Thyroid gland (tissue), 4 donors: ENCODE data around the gene HSPA1L. TPM values are rescaled to one million over a fixed set of nuclear protein-coding genes. Genes with fewer than 3 reads are reported as not detected.

Experiments used
- DNase-seq, 2 donors: peaks; one replicate each; pipeline ENCODE4 v3.0.0-alpha.2; 2019
- H3K27ac ChIP-seq, 3 donors: fragments of 200-600 bp; sonication (generic); 1 replicate in 2 of 3; 2 replicates in 1 of 3; pipeline ENCODE4 v1.5.1; 2016 to 2019; ENCODE audit warnings: mild to moderate bottlenecking in 1 of 3, moderate library complexity in 1 of 3
- H3K27me3 ChIP-seq: fragments of 200-600 bp; sonication (generic); one replicate; pipeline ENCODE4 v1.5.1; 2019
- H3K36me3 ChIP-seq, 2 donors: fragments of 200-600 bp; sonication (generic); one replicate each; pipeline ENCODE4 v1.5.1; 2016 to 2019
- H3K4me1 ChIP-seq, 2 donors: fragments of 200-600 bp; sonication (generic); one replicate each; pipeline ENCODE4 v1.5.1; 2017 to 2019
- H3K4me3 ChIP-seq, 3 donors: fragments of 200-600 bp; sonication (generic); replicated peaks in 1 of 3; 1 replicate in 2 of 3; 2 replicates in 1 of 3; pipeline ENCODE4 v1.5.1; 2016; ENCODE audit warnings: mild to moderate bottlenecking in 1 of 3
- H3K9me3 ChIP-seq: fragments of 200-600 bp; sonication (generic); one replicate; pipeline ENCODE4 v1.5.1; 2017
- POLR2A ChIP-seq, 2 donors: fragments of 450-650 bp; IDR thresholded peaks; one replicate each; pipeline ENCODE4 v1.6.1; 2017; ENCODE audit warnings: antibody characterized with exemption in 2 of 2, mild to moderate bottlenecking in 2 of 2, moderate library complexity in 1 of 2
- WGBS, 2 donors: methylation state at CpG; one replicate each; pipeline ENCODE4 v1.1.5; 2017; 5-methylcytosine and 5-hydroxymethylcytosine counted together
- intact Hi-C: fragments of 100-400 bp; cut with DNase I; formaldehyde crosslinking; loops from one replicate; pipeline ENCODE4 v1.15.1; 2023
- small RNA-seq: library from RNA; depleted of rRNA; stranded (forward); fragments of <200 nt; gene quantifications from one replicate; pipeline ENCODE3, GENCODE V24; 2016
- total RNA-seq, 4 donors: library from RNA; depleted of rRNA; stranded (reverse); fragments of >200 nt; gene quantifications; one replicate each; pipeline ENCODE4 v1.2.3, GENCODE V29; 2016
- TF ChIP-seq, protein P1 (sequence below), 6 experiments: fragments of 200-600 bp in 3 of 6; fragments of 450-650 bp in 3 of 6; sonication (generic) in 3 of 6; IDR thresholded peaks; one replicate each; pipeline ENCODE4 v1.5.1; 2016 to 2019; ENCODE audit warnings: antibody characterized with exemption in 6 of 6, mild to moderate bottlenecking in 2 of 6, inconsistent platforms in 1 of 6, moderate library complexity in 1 of 6

HSPA1L gene
- total RNA-seq, 4 donors from 2014 or later, result 3.5 to 4.1 (median 3.9) TPM

DNA sequence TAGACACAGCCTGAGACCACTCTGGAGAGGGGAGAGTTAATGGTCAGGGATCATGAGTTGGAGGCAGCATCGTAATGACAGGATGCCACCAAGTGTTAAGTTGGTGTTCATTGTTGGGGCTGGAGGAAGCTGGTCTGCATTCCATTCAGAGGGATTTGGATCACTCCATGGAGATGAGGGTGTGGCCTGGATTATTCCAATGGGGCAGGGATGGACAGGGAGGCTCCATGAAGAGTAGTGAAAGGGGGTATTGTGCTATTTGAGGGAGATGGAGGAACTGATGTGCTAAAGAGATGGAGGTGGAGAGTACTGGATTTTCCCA, 51.5 kb downstream of the HSPA1L start:
- Histone ChIP-seq H3K9me3 (no peaks in the 10 kb centered on the region), H3K36me3 (no peaks in the 10 kb centered on the region), H3K4me1 (no peaks in the 10 kb centered on the region), H3K27me3 (no peaks in the 10 kb centered on the region), H3K27ac (no peak overlapping the region), H3K4me3 (no peak overlapping the region)
- TF ChIP-seq, protein P1, sequence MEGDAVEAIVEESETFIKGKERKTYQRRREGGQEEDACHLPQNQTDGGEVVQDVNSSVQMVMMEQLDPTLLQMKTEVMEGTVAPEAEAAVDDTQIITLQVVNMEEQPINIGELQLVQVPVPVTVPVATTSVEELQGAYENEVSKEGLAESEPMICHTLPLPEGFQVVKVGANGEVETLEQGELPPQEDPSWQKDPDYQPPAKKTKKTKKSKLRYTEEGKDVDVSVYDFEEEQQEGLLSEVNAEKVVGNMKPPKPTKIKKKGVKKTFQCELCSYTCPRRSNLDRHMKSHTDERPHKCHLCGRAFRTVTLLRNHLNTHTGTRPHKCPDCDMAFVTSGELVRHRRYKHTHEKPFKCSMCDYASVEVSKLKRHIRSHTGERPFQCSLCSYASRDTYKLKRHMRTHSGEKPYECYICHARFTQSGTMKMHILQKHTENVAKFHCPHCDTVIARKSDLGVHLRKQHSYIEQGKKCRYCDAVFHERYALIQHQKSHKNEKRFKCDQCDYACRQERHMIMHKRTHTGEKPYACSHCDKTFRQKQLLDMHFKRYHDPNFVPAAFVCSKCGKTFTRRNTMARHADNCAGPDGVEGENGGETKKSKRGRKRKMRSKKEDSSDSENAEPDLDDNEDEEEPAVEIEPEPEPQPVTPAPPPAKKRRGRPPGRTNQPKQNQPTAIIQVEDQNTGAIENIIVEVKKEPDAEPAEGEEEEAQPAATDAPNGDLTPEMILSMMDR (IDR thresholded peaks at IDR 0.05), result no peak
- no peak for TF ChIP-seq POLR2A (IDR thresholded peaks at IDR 0.05)
- intact Hi-C loops, result no loop called here
- no peak for DNase-seq
- 26 to 33% methylated on average over 1 of the region's 1 CpG for WGBS, 2 donors

- no peak for TF ChIP-seq POLR2A (IDR thresholded peaks at IDR 0.05)
- 68 to 78% methylated on average over 4 to 5 of the region's 8 CpGs for WGBS, 2 donors
- Histone ChIP-seq H3K4me1 (no peaks in the 10 kb centered on the region), H3K36me3 (no peaks in the 10 kb centered on the region), H3K9me3 (no peaks in the 10 kb centered on the region), H3K27me3 (no peaks in the 10 kb centered on the region), H3K27ac (no peak overlapping the region), H3K4me3 (no peak overlapping the region)
- DNase-seq, result no peak
- intact Hi-C loops, result no loop called here
These were observed 52.0 kb downstream of the HSPA1L start for GRCh38 chr6:31762878-31763618.

GRCh38 chr6:31762356-31762755, 52.7 kb downstream of the HSPA1L start, which contains the start of gene SAPCD1:
Gene SAPCD1, plus strand, starts transcription at chr6:31762656. Its CDS starts 399 bp downstream, at chr6:31763055.
- no peak for DNase-seq
- Histone ChIP-seq H3K4me3 (no peak within 1 kb of the TSS), H3K27me3 (no peaks in the 10 kb centered on the region), H3K36me3 (no peaks in the 10 kb centered on the region), H3K9me3 (no peaks in the 10 kb centered on the region), H3K27ac (no peak within 1 kb of the TSS), H3K4me1 (no peaks in the 10 kb centered on the region)
- TF ChIP-seq, protein P1 (IDR thresholded peaks at IDR 0.05), result no peak
- no peak for TF ChIP-seq POLR2A (IDR thresholded peaks at IDR 0.05)
- 75 to 78% methylated on average over 4 of the region's 4 CpGs for WGBS, 2 donors
- intact Hi-C loops, result no loop called here

DNA sequence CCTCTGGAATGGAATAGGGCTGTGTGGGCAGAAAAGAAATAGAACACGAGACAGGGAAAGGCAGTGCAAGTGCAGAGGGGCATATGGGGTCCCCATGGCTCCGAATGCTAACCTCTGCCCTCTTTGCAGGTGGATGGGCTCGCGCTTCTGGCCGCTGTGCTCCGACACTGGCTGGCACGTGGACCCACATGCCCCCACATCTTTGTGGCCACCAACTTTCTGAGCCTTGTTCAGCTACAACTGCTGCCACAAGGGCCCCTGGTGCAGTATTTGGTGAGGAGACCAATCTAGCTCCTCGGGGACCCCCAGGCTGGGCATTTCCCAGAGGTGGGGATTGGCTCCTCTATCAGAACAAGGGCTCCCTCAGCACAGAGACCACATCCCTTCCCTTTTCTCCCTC, 53.7 kb downstream of the HSPA1L start:
- Histone ChIP-seq H3K4me3 (no peak overlapping the region), H3K36me3 (no peaks in the 10 kb centered on the region), H3K9me3 (no peaks in the 10 kb centered on the region), H3K27me3 (no peaks in the 10 kb centered on the region), H3K27ac (no peak overlapping the region), H3K4me1 (no peaks in the 10 kb centered on the region)
- TF ChIP-seq, protein P1 (IDR thresholded peaks at IDR 0.05), result no peak
- TF ChIP-seq POLR2A (IDR thresholded peaks at IDR 0.05), result no peak
- intact Hi-C loops, result no loop called here
- no peak for DNase-seq
- WGBS, 2 donors, result 95 to 96% methylated on average over 7 to 8 of the region's 8 CpGs

DNA sequence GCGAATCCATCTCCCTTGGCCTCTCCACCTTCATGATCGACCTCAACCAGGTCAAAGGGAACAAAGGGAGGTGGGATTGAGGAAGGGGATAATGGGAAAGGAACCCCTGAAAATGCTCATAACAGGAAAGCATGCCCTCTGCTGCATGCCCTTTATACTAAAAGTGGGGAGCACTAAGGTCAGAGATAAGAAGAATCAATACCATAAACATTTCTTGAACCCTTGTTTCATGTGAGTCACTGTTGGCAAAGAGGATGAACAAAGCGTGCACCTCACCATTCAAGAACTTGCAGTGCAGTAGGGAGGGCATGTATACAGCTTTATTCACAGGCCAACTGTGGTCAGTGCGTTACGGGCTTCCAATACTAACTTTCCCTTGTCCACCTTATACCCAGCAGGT, 54.3 kb downstream of the HSPA1L start:
- intact Hi-C loops, result no loop called here
- 93 to 98% methylated on average over 5 of the region's 5 CpGs for WGBS, 2 donors
- TF ChIP-seq, protein P1 (IDR thresholded peaks at IDR 0.05), result no peak
- no peak for TF ChIP-seq POLR2A (IDR thresholded peaks at IDR 0.05)
- no peaks in the 10 kb centered on the region for H3K36me3 ChIP-seq
- no peaks in the 10 kb centered on the region for H3K27me3 ChIP-seq
- no peak for DNase-seq
- no peaks in the 10 kb centered on the region for H3K9me3 ChIP-seq
- no peak overlapping the region for H3K4me3 ChIP-seq
- no peak overlapping the region for H3K27ac ChIP-seq
- H3K4me1 ChIP-seq, result no peaks in the 10 kb centered on the region

Small RNA genes within 50 kb of the gene (small RNA-seq; reads per million reads assigned to genes)
- gene MSH5-SAPCD1 (not detected), gene RF00019 (not detected), gene SAPCD1 (not detected), gene SNORD48 (155 reads per million, percentile 97 among the genes with 10 or more reads in this experiment), gene SNORD52 (not detected)

Other genes starting within 250 kb of the HSPA1L start
- gene LTA, start 243.0 kb downstream of the HSPA1L start, total RNA-seq, result not detected
- under 1 TPM in 1 of 4 donors, not detected in 3; 0.42 TPM for gene TNF, start 239.7 kb downstream of the HSPA1L start, total RNA-seq
- not detected for gene LTB, start 232.9 kb downstream of the HSPA1L start, total RNA-seq
- gene LST1, start 229.0 kb downstream of the HSPA1L start, total RNA-seq, result 10 to 100 TPM in 1 of 4 donors, 1 to 10 TPM in 2, not detected in 1; 2.5 to 23.4 (median 3.2) TPM
- gene NCR3, start 222.3 kb downstream of the HSPA1L start, total RNA-seq, result not detected
- gene AIF1, start 200.0 kb downstream of the HSPA1L start, total RNA-seq, result 10 to 100 TPM in 3 of 4 donors, 1 to 10 TPM in 1; 8.1 to 37.8 (median 17.6) TPM
- 100 to 1,000 TPM in 1 of 4 donors, 10 to 100 TPM in 3; 68.5 to 127 (median 86.7) TPM for gene PRRC2A, start 194.6 kb downstream of the HSPA1L start, total RNA-seq
- 100 to 1,000 TPM; 179 to 301 (median 245) TPM for gene BAG6, start 162.6 kb downstream of the HSPA1L start, total RNA-seq
- gene APOM, start 159.4 kb downstream of the HSPA1L start, total RNA-seq, result 1 to 10 TPM; 2.3 to 5.1 (median 4.5) TPM
- gene C6orf47, start 154.5 kb downstream of the HSPA1L start, total RNA-seq, result 10 to 100 TPM; 23.6 to 32.3 (median 28.7) TPM
- 10 to 100 TPM; 15.7 to 23.2 (median 22.1) TPM for gene GPANK1, start 150.3 kb downstream of the HSPA1L start, total RNA-seq
- 100 to 1,000 TPM; 181 to 264 (median 206) TPM for gene CSNK2B, start 149.2 kb downstream of the HSPA1L start, total RNA-seq
- gene LY6G5B, start 145.3 kb downstream of the HSPA1L start, total RNA-seq, result 10 to 100 TPM in 2 of 4 donors, 1 to 10 TPM in 2; 4.4 to 11.8 (median 9.4) TPM
- gene LY6G5C, start 134.2 kb downstream of the HSPA1L start, total RNA-seq, result 1 to 10 TPM in 1 of 4 donors, under 1 TPM in 2, not detected in 1; 0.54 to 7.9 (median 0.83) TPM
- 10 to 100 TPM; 47.3 to 81.4 (median 71.7) TPM for gene ABHD16A, start 112.0 kb downstream of the HSPA1L start, total RNA-seq
- gene LY6G6F, start 108.4 kb downstream of the HSPA1L start, total RNA-seq, result not detected
- gene LY6G6D, start 99.9 kb downstream of the HSPA1L start, total RNA-seq, result not detected
- not detected for gene LY6G6C, start 93.5 kb downstream of the HSPA1L start, total RNA-seq
- gene MPIG6B, start 91.9 kb downstream of the HSPA1L start, total RNA-seq, result 1 to 10 TPM in 1 of 4 donors, under 1 TPM in 1, not detected in 2; 0.54 to 1.8 TPM
- gene DDAH2, start 86.0 kb downstream of the HSPA1L start, total RNA-seq, result 100 to 1,000 TPM in 3 of 4 donors, 10 to 100 TPM in 1; 99.9 to 117 (median 114) TPM
- 100 to 1,000 TPM; 222 to 314 (median 247) TPM for gene CLIC1, start 78.8 kb downstream of the HSPA1L start, total RNA-seq
- gene MSH5, start 75.3 kb downstream of the HSPA1L start, total RNA-seq, result 10 to 100 TPM in 1 of 4 donors, 1 to 10 TPM in 3; 5.6 to 11.2 (median 7.2) TPM
- 1 to 10 TPM in 3 of 4 donors, not detected in 1; 2.0 to 4.2 (median 3.0) TPM for gene SAPCD1, start 52.6 kb downstream of the HSPA1L start, total RNA-seq
- 1 to 10 TPM; 1.2 to 8.9 (median 5.4) TPM for gene VWA7, start 38.0 kb downstream of the HSPA1L start, total RNA-seq
- gene VARS1, start 19.5 kb downstream of the HSPA1L start, total RNA-seq, result 100 to 1,000 TPM in 1 of 4 donors, 10 to 100 TPM in 3; 33.8 to 120 (median 39.9) TPM
- 10 to 100 TPM; 29.2 to 48.4 (median 36.5) TPM for gene LSM2, start 8.3 kb downstream of the HSPA1L start, total RNA-seq
- 100 to 1,000 TPM; 148 to 320 (median 190) TPM for gene HSPA1A, start 260 bp upstream of the HSPA1L start, total RNA-seq
- 100 to 1,000 TPM; 194 to 330 (median 256) TPM for gene HSPA1B, start 12.5 kb upstream of the HSPA1L start, total RNA-seq
- gene NEU1, start 47.5 kb upstream of the HSPA1L start, total RNA-seq, result 10 to 100 TPM; 54.4 to 98.1 (median 65.9) TPM
- 10 to 100 TPM in 2 of 4 donors, 1 to 10 TPM in 2; 1.6 to 16.2 (median 7.7) TPM for gene SLC44A4, start 63.7 kb upstream of the HSPA1L start, total RNA-seq
- gene EHMT2, start 82.4 kb upstream of the HSPA1L start, total RNA-seq, result 10 to 100 TPM; 26.9 to 47.7 (median 38.7) TPM
- gene ZBTB12, start 86.8 kb upstream of the HSPA1L start, total RNA-seq, result 1 to 10 TPM in 3 of 4 donors, under 1 TPM in 1; 0.94 to 2.9 (median 1.5) TPM
- 1 to 10 TPM; 2.5 to 6.2 (median 4.4) TPM for gene C2, start 112.4 kb upstream of the HSPA1L start, total RNA-seq
- 10 to 100 TPM; 10.5 to 36.7 (median 16.4) TPM for gene CFB, start 130.8 kb upstream of the HSPA1L start, total RNA-seq
- gene NELFE, start 143.7 kb upstream of the HSPA1L start, total RNA-seq, result 100 to 1,000 TPM in 3 of 4 donors, 10 to 100 TPM in 1; 83.2 to 114 (median 106) TPM
- 10 to 100 TPM; 35.1 to 47.1 (median 39.4) TPM for gene SKIC2, start 143.9 kb upstream of the HSPA1L start, total RNA-seq
- gene DXO, start 156.9 kb upstream of the HSPA1L start, total RNA-seq, result 10 to 100 TPM; 21.3 to 36.4 (median 33.9) TPM
- gene C4A, start 166.8 kb upstream of the HSPA1L start, total RNA-seq, result 100 to 1,000 TPM; 181 to 401 (median 227) TPM
- gene C4B, start 199.5 kb upstream of the HSPA1L start, total RNA-seq, result 100 to 1,000 TPM; 233 to 370 (median 285) TPM
- gene CYP21A2, start 223.1 kb upstream of the HSPA1L start, total RNA-seq, result 1 to 10 TPM in 1 of 4 donors, under 1 TPM in 2, not detected in 1; 0.24 to 1.7 (median 0.33) TPM